ENCODE measurements around the gene PDK1. TPM values are rescaled to one million over a fixed set of nuclear protein-coding genes. Genes with fewer than 3 reads are reported as not detected.

Gene PDK1
- total RNA-seq, 2 donors from 2014 or later, result 24.7 to 27.3 TPM

DNA sequence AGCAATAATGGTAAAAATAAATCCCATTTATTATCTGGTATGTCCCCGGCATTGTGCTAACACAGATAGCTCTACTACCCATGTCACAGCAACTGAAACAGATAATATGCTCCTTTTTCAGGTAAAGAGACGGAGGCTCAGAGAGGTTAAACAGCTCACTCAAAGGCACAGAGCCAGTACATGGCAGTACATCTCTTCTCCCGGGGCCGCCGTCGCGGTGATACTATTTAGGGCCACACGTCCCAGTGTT, 693 bp upstream of the PDK1 start:
- Histone ChIP-seq H3K36me3 (ENCODE audit: control insufficient read depth, insufficient read depth, low read length) (peaks cover 4% of the 10 kb centered on the region), H3K27me3 (ENCODE audit: control insufficient read depth, insufficient read depth, low read length, poor library complexity, severe bottlenecking) (no peaks in the 10 kb centered on the region), H3K4me1 (ENCODE audit: control insufficient read depth, insufficient read depth, low read length) (no peaks in the 10 kb centered on the region), H3K9me3 (ENCODE audit: control insufficient read depth, low read length) (peaks cover 41% of the 10 kb centered on the region), H3K4me3 (ENCODE audit: low read length) (peak overlapping the region; percentile 80), H3K27ac (ENCODE audit: low read depth, low read length) (peak overlapping the region; percentile 74), H3K9ac (ENCODE audit: extremely low read depth, low read length, poor library complexity, severe bottlenecking) (peak overlapping the region; percentile 70)
- Mint-ChIP-seq H3K4me1 (peaks cover 17% of the 10 kb centered on the region), H3K27me3 (ENCODE audit: insufficient read depth) (no peaks in the 10 kb centered on the region), H3K36me3 (ENCODE audit: low read depth) (peaks cover 33% of the 10 kb centered on the region), H3K4me3 (peak overlapping the region; percentile 81), H3K27ac (peak overlapping the region; percentile 98), H3K9me3 (peaks cover 37% of the 10 kb centered on the region)
- TF ChIP-seq, protein P1, sequence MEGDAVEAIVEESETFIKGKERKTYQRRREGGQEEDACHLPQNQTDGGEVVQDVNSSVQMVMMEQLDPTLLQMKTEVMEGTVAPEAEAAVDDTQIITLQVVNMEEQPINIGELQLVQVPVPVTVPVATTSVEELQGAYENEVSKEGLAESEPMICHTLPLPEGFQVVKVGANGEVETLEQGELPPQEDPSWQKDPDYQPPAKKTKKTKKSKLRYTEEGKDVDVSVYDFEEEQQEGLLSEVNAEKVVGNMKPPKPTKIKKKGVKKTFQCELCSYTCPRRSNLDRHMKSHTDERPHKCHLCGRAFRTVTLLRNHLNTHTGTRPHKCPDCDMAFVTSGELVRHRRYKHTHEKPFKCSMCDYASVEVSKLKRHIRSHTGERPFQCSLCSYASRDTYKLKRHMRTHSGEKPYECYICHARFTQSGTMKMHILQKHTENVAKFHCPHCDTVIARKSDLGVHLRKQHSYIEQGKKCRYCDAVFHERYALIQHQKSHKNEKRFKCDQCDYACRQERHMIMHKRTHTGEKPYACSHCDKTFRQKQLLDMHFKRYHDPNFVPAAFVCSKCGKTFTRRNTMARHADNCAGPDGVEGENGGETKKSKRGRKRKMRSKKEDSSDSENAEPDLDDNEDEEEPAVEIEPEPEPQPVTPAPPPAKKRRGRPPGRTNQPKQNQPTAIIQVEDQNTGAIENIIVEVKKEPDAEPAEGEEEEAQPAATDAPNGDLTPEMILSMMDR (conservative IDR thresholded peaks at IDR 0.05), result no peak
- WGBS, 2 experiments (ENCODE audit: insufficient coverage in 1 of 2, insufficient read length in 1 of 2), result 21 to 24% methylated on average over 6 to 8 of the region's 8 CpGs
- no peak for DNase-seq

DNA sequence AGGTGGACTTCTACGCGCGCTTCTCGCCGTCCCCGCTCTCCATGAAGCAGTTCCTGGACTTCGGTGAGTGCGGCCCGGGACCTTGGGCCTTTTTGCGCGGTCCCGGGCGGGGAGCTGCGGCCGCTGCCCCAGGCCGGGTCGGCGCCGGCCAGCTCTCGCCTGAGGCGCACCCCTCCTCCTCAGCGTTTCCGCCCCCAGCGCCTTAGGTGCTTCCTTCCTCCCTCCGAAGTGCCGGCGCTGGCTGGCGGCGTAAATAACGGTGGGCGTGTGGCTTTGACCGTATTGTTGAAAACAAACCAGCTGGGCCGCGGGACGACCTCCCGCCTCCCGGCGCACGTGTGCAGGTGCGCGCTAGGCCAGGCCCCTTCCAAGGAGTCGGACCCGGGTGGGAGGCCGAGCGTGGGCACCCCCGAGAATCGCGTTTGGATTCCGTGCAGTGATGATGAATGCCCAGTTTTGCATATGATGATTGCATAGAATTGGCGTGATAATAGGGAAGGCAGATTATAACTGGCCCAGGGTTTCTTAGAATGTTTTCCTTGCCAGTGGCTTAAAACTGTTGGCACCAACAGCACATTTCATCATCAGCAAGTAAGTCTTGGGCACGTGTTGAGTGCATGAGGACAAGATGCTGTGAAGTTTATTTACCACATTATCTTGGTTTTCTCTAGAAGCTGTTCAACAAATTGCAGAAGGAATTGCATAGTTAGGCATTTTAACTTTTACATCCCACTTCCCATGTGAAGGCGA, 569 bp downstream of the PDK1 start:
- Histone ChIP-seq H3K27me3 (ENCODE audit: control insufficient read depth, insufficient read depth, low read length, poor library complexity, severe bottlenecking) (no peaks in the 10 kb centered on the region), H3K27ac (ENCODE audit: low read depth, low read length) (peak overlapping the region; percentile 27), H3K36me3 (ENCODE audit: control insufficient read depth, insufficient read depth, low read length) (peaks cover 4% of the 10 kb centered on the region), H3K9ac (ENCODE audit: extremely low read depth, low read length, poor library complexity, severe bottlenecking) (peak overlapping the region; percentile 66), H3K4me3 (ENCODE audit: low read length) (peak overlapping the region; percentile 80), H3K9me3 (ENCODE audit: control insufficient read depth, low read length) (peaks cover 28% of the 10 kb centered on the region), H3K4me1 (ENCODE audit: control insufficient read depth, insufficient read depth, low read length) (no peaks in the 10 kb centered on the region)
- Mint-ChIP-seq H3K4me1 (peaks cover 17% of the 10 kb centered on the region), H3K9me3 (peaks cover 25% of the 10 kb centered on the region), H3K27ac (peak overlapping the region; percentile 88), H3K4me3 (peak overlapping the region; percentile 81), H3K27me3 (ENCODE audit: insufficient read depth) (no peaks in the 10 kb centered on the region), H3K36me3 (ENCODE audit: low read depth) (peaks cover 21% of the 10 kb centered on the region)
- 1 to 8% methylated on average over 10 to 52 of the region's 52 CpGs for WGBS, 2 experiments (ENCODE audit: insufficient coverage in 1 of 2, insufficient read length in 1 of 2)
- peak; percentile 91 for DNase-seq
- TF ChIP-seq, protein P1 (conservative IDR thresholded peaks at IDR 0.05), result no peak

DNA sequence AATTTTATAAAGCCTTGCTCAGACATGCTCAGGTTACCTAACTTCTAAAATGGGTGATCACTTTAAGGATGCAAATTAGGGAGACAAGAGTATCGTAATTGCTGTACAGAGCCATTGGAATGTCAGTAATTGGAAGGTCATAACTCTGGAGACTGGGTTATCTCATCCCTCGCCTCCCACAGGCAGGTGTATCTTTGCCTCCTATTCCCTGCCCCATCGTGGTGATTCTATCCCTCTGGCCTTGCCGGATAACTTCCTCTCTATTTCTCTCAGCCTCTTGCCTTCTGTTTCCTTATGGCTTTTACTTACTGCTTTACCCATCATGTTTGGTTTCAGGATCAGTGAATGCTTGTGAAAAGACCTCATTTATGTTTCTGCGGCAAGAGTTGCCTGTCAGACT, 2.5 kb downstream of the PDK1 start:
- Mint-ChIP-seq H3K27me3 (ENCODE audit: insufficient read depth) (no peaks in the 10 kb centered on the region), H3K27ac (no peak overlapping the region), H3K4me3 (peak overlapping the region; percentile 81), H3K9me3 (peaks cover 6% of the 10 kb centered on the region), H3K36me3 (ENCODE audit: low read depth) (peaks cover 19% of the 10 kb centered on the region), H3K4me1 (peaks cover 19% of the 10 kb centered on the region)
- Histone ChIP-seq H3K27ac (ENCODE audit: low read depth, low read length) (no peak overlapping the region), H3K27me3 (ENCODE audit: control insufficient read depth, insufficient read depth, low read length, poor library complexity, severe bottlenecking) (no peaks in the 10 kb centered on the region), H3K9me3 (ENCODE audit: control insufficient read depth, low read length) (peaks cover 9% of the 10 kb centered on the region), H3K9ac (ENCODE audit: extremely low read depth, low read length, poor library complexity, severe bottlenecking) (no peak overlapping the region), H3K4me3 (ENCODE audit: low read length) (peak overlapping the region; percentile 80), H3K4me1 (ENCODE audit: control insufficient read depth, insufficient read depth, low read length) (no peaks in the 10 kb centered on the region), H3K36me3 (ENCODE audit: control insufficient read depth, insufficient read depth, low read length) (peaks cover 14% of the 10 kb centered on the region)
- no peak for DNase-seq
- WGBS, 2 experiments (ENCODE audit: insufficient coverage in 1 of 2, insufficient read length in 1 of 2), result 78 to 86% methylated on average over 5 of the region's 5 CpGs
- TF ChIP-seq, protein P1 (conservative IDR thresholded peaks at IDR 0.05), result no peak

Data from endodermal cell (in vitro differentiated cells).